ENCODE results near the gene TRIM65.
"Not testable (repeated sequence)": the region's sequence is repeated elsewhere in the genome, so short reads cannot be mapped to it uniquely, and the experiment has no call there.

Gene TRIM65

DNA sequence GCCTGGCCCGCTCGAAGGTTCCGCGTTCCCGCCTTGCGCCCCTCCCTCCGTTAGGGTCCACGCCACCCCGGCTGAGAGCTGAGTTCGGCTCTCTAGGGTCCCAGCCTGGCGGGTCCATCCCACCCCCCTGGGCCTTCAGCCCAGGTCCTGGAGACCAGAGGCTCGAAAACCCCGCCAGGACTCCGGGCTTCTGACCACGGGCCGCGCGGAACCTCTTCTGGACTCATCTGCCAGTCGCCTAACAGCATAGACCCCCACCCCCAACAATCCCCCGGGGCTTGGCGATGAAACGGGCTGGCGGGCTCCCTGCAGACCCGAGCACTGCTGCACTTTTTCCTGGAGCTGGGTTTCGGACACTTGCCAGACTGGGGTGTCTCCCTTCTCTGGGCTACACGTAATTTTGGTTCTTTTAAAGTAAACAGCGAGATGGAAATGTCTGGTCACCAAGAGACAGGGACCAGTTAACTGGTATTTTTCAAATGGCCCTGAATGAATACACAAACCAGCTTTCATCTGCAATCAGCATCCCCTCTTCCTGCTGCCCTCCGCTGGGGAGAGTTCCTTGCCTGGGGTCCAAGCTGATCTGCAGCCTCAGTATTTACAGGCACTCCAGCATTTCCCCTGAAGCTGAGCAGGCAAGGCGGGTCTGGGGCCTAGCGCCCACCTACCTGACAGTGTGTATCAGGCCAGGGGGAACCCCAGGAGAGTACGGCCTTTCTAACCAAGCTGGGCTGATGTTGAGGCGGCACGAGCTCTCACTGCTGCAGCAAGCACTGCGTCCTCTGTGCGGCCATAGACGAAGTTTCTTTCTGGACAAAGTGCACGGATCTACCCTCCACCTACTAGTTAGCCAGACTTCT lies 639 bp upstream of the TRIM65 start:
- DNase-seq (ENCODE audit: low read depth in 2 of 3, low spot score in 1 of 3) = no peak

DNA sequence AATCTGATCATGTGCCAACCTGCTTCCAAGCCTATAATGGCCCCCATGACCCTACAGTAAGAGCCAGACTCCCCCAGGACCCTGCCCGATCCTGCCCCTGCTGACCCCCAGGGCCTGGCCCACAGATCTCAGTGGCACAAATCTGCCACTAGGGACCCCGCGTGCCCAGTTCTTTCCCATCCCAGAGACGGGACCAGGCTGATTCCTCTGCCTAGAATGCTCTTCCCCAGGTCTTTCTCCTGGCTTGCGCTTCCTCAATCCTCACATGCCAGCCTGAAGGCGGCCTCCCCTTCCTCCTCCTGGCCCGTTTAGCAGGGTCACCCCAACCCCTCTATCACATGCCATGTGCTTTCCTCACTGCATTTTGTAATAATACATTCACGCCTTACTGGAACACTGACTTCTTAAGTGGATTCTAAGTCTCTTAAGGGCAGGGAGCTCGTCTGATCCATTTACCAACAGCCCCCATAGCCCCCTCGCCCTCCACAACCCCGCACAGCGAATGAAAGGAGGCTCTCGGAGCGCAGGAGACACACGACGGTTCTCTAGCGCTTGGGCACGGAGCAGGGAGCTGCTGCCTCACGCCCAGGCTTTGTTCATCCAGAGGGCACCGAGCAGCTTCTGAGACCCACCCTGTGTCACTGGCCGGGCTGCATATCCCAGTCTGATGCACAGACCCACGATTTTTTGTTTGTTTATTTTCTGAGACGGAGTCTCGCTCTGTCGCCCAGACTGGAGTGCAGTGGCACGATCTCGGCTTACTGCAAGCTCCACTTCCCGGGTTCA lies 1.2 kb downstream of the TRIM65 start:
- no peak for DNase-seq (ENCODE audit: low read depth in 2 of 3, low spot score in 1 of 3)

DNA sequence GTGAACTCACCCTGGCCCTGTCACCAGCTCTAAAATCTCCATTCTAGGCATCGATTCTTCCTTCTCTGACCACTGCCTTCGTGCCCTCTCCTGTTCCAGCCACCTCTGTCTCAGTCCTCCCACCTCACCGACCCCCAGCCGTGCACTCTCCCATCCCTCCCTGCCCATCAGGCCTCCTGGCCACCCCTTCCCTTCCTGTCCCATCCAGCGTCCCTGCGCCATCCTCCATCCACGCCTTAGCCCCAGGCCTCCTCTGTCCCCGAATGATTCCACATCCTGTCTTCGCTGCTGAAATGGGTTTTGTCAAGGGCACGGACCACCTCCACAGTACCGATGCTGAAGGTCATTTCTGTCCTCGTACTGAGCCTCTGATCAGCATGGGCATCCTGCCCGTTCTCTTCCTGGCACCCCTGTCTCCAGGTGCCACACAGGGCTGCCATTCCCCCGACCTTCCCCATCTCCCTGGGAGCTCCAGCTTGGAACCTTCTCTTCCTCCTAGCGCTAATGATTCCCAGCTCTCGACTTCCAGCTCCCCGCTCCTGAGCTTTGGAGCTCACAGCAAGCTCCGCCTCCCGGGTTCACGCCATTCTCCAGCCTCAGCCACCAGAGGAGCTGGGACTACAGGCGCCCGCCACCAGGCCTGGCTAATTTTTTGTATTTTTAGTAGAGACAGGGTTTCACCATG lies 2.6 kb downstream of the TRIM65 start:
- no peak for DNase-seq (ENCODE audit: low read depth in 2 of 3, low spot score in 1 of 3)

DNA sequence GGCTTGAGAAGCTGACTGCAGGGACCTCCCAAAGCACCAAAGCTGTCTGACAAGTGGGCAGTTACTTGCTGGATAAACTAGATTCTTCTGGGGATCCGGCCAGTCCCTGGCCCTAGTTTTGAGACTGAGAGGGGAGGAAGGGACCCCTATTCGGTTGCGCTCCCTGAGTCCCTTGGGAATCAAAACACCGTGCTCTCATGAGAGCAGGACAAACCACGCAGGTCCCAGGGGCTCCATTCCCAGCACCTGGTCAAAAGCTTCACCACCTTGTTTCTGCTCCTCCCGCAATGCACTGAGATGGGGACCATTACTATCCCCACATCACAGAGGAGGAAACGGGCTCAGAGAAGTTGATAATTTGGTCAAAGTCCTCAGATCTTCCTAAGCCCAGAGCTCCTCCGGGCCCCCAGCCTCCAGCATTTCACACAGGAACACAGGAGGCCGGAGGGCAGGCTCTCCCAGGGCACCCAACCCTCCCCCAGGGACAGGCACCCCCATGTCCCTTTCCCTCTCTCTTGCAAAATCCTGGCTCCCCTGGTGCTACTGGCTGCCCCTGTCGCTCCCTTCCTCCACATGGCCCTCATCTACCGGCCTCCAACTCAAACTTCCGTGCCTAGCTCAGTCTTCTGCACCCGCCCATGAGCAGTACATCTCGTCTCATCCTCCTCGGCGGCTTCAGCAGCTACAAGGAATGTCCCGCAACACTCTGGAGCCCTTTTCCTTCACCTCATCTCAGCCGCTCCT lies 3.3 kb downstream of the TRIM65 start:
- no peak for DNase-seq (ENCODE audit: low read depth in 2 of 3, low spot score in 1 of 3)

DNA sequence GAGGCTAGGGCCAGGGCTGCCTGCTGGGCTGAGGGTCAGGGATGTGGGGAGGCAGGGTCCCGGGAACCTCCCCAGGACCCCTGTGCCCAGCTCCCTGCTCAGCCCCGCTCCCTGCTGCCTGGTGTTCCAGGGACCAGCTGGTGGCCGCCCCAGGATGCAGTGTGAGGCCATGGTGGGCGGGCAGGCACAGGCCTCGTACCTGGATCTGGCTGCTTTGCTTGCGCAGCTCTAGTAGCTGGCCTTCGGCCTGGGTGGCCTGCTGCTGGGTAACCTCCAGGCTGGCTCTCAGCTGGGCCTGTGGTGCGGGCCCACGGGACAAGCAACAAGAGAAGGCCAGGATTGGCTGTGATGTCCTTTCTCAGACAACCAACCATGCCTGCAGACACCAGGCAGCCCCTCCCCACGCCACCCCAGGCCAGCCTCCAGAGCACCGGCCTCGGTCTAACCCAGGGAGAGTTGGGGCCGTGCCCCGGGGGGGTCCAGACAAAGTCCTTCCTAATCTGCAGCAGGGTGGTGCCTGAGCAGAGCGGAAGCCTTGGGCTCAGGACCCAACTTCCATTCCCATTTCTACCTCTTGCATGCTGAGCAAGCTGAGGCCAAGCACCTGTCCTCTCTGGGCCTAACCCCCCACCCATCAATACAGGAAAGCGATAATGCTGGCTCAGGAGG lies 4.1 kb downstream of the TRIM65 start:
- no peak for DNase-seq (ENCODE audit: low read depth in 2 of 3, low spot score in 1 of 3)

- DNase-seq (ENCODE audit: low read depth in 2 of 3, low spot score in 1 of 3) = no peak
Measured at GRCh38 chr17:75891605-75892555, 4.9 kb downstream of the TRIM65 start.

DNA sequence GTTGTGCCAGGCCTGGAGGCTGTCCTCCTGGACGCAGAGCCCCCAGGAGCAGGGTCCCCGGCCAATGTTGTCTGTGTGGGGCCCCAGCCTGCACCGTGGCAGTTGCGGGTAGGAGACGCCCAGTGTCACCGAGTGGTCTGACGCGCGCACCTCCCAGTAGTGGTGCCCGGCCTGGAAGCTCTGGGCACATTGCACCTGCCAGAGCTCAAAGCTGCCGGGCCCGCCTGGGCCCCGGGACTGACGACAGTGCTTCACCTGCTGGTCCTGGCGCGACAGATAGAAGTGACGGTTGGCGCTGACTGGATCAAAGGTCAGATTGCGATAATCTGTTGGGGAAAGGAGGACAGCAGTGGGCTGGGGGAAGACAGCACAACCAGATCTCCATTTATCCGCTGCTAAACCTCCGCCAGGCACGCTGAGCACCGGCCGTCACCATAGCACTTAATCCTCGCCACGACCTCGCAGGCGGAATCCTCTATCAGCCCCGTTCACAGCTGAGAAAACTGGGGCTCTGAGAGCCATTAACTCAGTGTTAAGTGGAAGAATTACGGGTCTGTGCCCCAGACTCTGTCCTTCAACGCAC lies 5.6 kb downstream of the TRIM65 start:
- no peak for DNase-seq (ENCODE audit: low read depth in 2 of 3, low spot score in 1 of 3)

DNA sequence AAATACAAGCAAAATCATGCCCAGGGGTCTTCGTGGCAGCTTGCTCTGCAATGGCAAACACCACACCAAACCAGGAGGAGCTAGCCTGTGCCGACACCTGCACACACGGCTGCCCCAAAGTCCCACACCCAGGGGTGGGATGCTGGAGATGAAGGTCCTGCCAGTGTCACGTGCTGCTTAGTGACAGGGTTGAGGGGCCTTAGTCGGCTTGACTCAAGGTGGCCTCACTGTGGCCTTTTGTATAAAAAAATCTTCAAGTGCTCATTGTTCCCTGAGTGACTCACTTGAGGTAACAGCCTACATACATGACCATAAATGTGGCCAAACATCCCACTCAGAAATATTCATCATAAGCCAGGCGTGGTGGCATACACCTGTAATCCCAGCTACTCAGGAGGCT lies 7.3 kb downstream of the TRIM65 start:
- DNase-seq (ENCODE audit: low read depth in 2 of 3, low spot score in 1 of 3) = no peak

- DNase-seq (ENCODE audit: low read depth in 2 of 3, low spot score in 1 of 3) = no peak
Measured at GRCh38 chr17:75888484-75888883, 8.3 kb downstream of the TRIM65 start.

DNA sequence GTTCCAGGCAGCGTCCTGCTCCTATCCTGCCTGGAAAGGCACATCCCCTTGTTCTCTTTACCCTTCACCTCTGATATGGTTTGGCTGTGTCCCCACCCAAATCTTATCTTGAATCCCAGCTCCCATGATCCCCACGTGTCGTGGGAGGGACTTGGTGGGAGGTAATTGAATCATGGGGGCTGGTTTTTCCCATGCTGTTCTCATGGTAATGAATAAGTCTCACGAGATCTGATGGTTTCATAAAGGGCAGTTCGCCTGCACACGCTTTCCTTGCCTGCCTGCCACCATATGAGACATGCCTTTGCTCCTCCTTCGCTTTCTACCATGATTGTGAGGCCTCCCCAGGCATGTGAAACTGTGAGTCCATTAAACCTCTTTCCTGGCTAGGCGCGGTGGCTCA lies 10.9 kb downstream of the TRIM65 start:
- not testable (repeated sequence) for DNase-seq (ENCODE audit: low read depth in 2 of 3, low spot score in 1 of 3)

GRCh38 chr17:75885431-75885830 lies 11.3 kb downstream of the TRIM65 start:
- DNase-seq (ENCODE audit: low read depth in 2 of 3, low spot score in 1 of 3) = no peak

- no peak for DNase-seq (ENCODE audit: low read depth in 2 of 3, low spot score in 1 of 3)
Measured at GRCh38 chr17:75881678-75882454, 14.9 kb downstream of the TRIM65 start.

DNA sequence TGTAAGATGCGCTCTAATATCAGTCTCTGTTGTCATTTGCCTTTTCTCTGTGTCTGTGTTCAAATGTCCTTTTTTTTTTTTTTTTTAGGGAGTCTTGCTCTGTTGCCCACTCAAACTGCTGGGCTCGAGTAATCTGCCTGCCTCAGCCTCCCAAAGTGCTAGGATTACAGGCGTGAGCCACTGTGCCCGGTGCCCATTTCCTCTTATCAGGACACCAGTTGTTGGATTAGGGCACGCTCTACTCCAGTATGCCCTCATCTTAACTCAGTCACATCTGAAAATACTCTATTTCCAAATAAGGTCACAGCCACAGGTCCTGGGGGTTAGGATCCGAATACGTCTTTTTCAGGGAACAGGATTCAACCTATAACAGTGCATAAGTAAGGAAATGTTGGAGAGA lies 16.5 kb downstream of the TRIM65 start:
- no peak for DNase-seq (ENCODE audit: low read depth in 2 of 3, low spot score in 1 of 3)

DNA sequence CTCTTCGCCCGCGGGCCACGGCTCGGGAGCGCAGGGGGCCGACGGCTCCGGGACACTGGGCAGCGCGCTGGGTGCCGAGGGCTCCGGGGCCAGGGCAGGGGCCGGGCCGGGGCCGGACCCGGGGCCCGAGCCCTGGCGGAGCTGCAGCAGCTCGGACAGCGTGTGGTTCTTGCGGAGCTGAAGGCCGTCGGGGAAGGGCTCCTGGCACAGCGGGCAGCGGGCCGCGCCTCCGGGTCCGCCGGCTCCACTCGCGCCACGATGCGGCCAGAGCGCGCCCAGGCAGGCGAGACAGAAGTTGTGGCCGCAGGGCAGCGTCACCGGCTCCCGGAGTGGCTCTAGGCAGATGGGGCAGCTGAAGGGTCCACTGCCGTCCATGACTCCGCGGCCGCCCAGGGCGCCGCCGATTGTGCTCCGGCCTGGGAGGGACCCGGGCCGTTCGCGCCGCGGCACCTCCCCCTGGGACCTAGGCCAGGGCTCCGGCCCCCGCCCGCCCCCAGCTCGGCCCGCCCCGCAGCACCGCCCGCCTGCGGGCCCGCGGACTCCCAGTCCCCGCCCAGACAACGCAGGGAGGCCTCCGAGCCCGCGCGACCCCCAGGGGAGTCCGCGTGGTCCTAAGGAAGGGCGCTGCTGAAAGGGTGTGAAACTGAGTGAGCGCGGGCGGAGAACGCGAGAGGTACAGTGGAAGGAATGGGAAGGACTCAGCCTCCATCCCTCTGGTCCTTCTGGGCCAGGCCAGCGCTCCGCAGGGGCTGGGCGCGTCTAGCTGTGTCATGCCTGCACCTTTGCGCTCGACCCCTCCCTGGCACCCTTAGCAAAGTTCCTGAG lies 18.4 kb downstream of the TRIM65 start, which contains the start of gene TRIM47:
Gene TRIM47 (minus strand): TSS at position 408 of the 825 bp plus-strand sequence. CDS start 33 bp downstream, at position 375.
- DNase-seq (ENCODE audit: low read depth in 2 of 3, low spot score in 1 of 3) = no peak

GRCh38 chr17:75877752-75878173 lies 19.0 kb downstream of the TRIM65 start:
- peak in 1 of 3 donors; percentile 71 for DNase-seq (ENCODE audit: low read depth in 2 of 3, low spot score in 1 of 3)

DNA sequence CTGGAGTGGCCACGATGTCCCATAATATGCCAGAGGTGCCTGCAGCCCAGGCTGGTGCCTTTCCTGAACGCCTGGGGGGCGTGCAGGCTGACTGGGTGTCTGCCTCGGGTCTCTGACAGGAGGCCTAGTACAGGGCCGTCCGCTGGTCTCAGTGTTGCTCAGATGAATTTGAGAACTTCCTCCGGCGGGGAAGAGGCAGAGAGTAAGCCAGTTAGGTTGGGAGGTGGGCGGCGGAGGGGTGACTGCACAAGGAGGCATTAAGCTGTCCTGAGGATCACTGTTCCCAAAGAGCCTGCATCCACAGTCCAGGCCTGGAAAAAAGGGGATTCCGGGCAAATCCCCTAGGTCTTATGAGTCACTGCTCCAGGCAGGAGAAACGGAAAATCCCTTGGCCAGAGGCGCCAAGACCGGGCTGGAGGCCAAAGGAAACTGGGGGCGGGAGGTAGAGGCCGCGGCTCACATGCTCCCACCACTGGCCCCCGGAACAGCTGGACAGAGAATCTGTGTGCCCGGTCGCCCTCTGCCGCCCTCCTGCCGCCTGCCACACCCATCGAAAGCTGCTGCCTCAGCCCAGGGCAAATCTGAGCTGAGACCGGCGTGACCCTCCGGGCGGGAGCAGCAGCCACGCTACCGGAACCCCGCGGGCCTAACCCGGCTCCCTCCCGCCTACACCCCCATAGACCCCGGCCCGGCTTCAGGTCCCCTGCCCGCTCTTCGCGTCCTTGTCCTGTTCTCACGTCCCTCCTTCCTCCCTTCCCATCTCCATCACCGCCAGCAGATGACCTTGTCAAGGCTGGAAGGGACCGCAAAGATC lies 19.6 kb downstream of the TRIM65 start:
- no peak for DNase-seq (ENCODE audit: low read depth in 2 of 3, low spot score in 1 of 3)
